Activated naive CD4-positive, alpha-beta T cell treated with anti-CD3 and anti-CD28 coated beads for 36 hours (primary cell): ENCODE results near the gene CALCR. TPM values are rescaled to one million over a fixed set of nuclear protein-coding genes. Genes with fewer than 3 reads are reported as not detected.

Experiments used
- CTCF ChIA-PET: fragments of 350-600 bp; sonication (Branson Sonifier 250); formaldehyde crosslinking; loops from one replicate; lab custom pipeline; 2021; ENCODE audit warnings: antibody characterized with exemption; lab: Charles Lee
- DNase-seq: peaks from one replicate; pipeline ENCODE4 v3.0.0-alpha.2; 2020
- H3K27ac Mint-ChIP-seq: one replicate; pipeline ENCODE4 v1.8.0; 2021; ENCODE audit warnings: mild to moderate bottlenecking, mixed read lengths
- H3K27me3 Mint-ChIP-seq: one replicate; pipeline ENCODE4 v1.8.0; 2021; ENCODE audit warnings: low read depth, mixed read lengths
- H3K36me3 Mint-ChIP-seq: one replicate; pipeline ENCODE4 v1.8.0; 2021; ENCODE audit warnings: low read depth, mixed read lengths
- H3K4me1 Mint-ChIP-seq: one replicate; pipeline ENCODE4 v1.8.0; 2021; ENCODE audit warnings: low read depth, mixed read lengths
- H3K4me3 Mint-ChIP-seq: one replicate; pipeline ENCODE4 v1.8.0; 2021; ENCODE audit warnings: mild to moderate bottlenecking, moderate library complexity, mixed read lengths
- H3K9me3 Mint-ChIP-seq: one replicate; pipeline ENCODE4 v1.8.0; 2021; ENCODE audit warnings: mixed read lengths
- intact Hi-C: fragments of 100-400 bp; cut with micrococcal nuclease; formaldehyde crosslinking; loops from one replicate; pipeline ENCODE4 v1.15.1; 2023
- total RNA-seq, 2 experiments: library from RNA; stranded (reverse); gene quantifications; one replicate each; pipeline ENCODE4 v1.2.3, GENCODE V29; 2021

The CALCR gene
- total RNA-seq, 2 experiments from 2014 or later: not detected

GRCh38 chr7:93579431-93579830 is 4.9 kb upstream of the CALCR start:
- Mint-ChIP-seq H3K36me3 (no peaks in the 10 kb centered on the region), H3K27me3 (peaks cover 19% of the 10 kb centered on the region), H3K4me3 (no peak overlapping the region), H3K27ac (no peak overlapping the region), H3K9me3 (no peaks in the 10 kb centered on the region), H3K4me1 (no peaks in the 10 kb centered on the region)
- CTCF ChIA-PET: no interaction called here
- intact Hi-C loops: no loop called here
- no peak for DNase-seq

GRCh38 chr7:93578762-93579161 is 4.2 kb upstream of the CALCR start:
- intact Hi-C loops: no loop called here
- Mint-ChIP-seq H3K9me3 (no peaks in the 10 kb centered on the region), H3K4me1 (no peaks in the 10 kb centered on the region), H3K4me3 (no peak overlapping the region), H3K27me3 (peaks cover 23% of the 10 kb centered on the region), H3K36me3 (no peaks in the 10 kb centered on the region), H3K27ac (no peak overlapping the region)
- CTCF ChIA-PET: no interaction called here
- no peak for DNase-seq

GRCh38 chr7:93575555-93576399 is 1.3 kb upstream of the CALCR start:
- DNase-seq: no peak
- no peaks in the 10 kb centered on the region for H3K36me3 Mint-ChIP-seq
- CTCF ChIA-PET: no interaction called here
- peaks cover 27% of the 10 kb centered on the region for H3K27me3 Mint-ChIP-seq
- H3K4me3 Mint-ChIP-seq: no peak overlapping the region
- H3K27ac Mint-ChIP-seq: no peak overlapping the region
- H3K9me3 Mint-ChIP-seq: no peaks in the 10 kb centered on the region
- H3K4me1 Mint-ChIP-seq: no peaks in the 10 kb centered on the region
- intact Hi-C loops: no loop called here

- intact Hi-C loops: no loop called here
- Mint-ChIP-seq H3K4me1 (no peaks in the 10 kb centered on the region), H3K36me3 (no peaks in the 10 kb centered on the region), H3K9me3 (no peaks in the 10 kb centered on the region), H3K27me3 (peaks cover 27% of the 10 kb centered on the region), H3K27ac (no peak overlapping the region), H3K4me3 (no peak overlapping the region)
- DNase-seq: no peak
- CTCF ChIA-PET: no interaction called here
These were observed 267 bp downstream of the CALCR start for GRCh38 chr7:93574269-93574645.

- Mint-ChIP-seq H3K4me1 (no peaks in the 10 kb centered on the region), H3K9me3 (no peaks in the 10 kb centered on the region), H3K27ac (no peak overlapping the region), H3K4me3 (no peak overlapping the region), H3K27me3 (peaks cover 7% of the 10 kb centered on the region), H3K36me3 (no peaks in the 10 kb centered on the region)
- intact Hi-C loops: no loop called here
- CTCF ChIA-PET: no interaction called here
- DNase-seq: no peak
These were observed 5.3 kb downstream of the CALCR start for GRCh38 chr7:93569189-93569588.

- CTCF ChIA-PET: no interaction called here
- Mint-ChIP-seq H3K27me3 (no peaks in the 10 kb centered on the region), H3K27ac (no peak overlapping the region)
These were observed 7.6 kb downstream of the CALCR start for GRCh38 chr7:93566876-93567275.

GRCh38 chr7:93563584-93563983 is 10.9 kb downstream of the CALCR start:
- no peaks in the 10 kb centered on the region for H3K27me3 Mint-ChIP-seq
- no peaks in the 10 kb centered on the region for H3K4me1 Mint-ChIP-seq
- CTCF ChIA-PET: no interaction called here
- no peak overlapping the region for H3K4me3 Mint-ChIP-seq
- H3K9me3 Mint-ChIP-seq: no peaks in the 10 kb centered on the region
- intact Hi-C loops: no loop called here
- no peak overlapping the region for H3K27ac Mint-ChIP-seq
- DNase-seq: no peak
- H3K36me3 Mint-ChIP-seq: no peaks in the 10 kb centered on the region

More at GRCh38 chr7:93566876-93567275, 7.6 kb downstream of the CALCR start:
- intact Hi-C loops: no loop called here
- no peaks in the 10 kb centered on the region for H3K4me1 Mint-ChIP-seq
- no peak for DNase-seq
- no peaks in the 10 kb centered on the region for H3K9me3 Mint-ChIP-seq
- no peaks in the 10 kb centered on the region for H3K36me3 Mint-ChIP-seq
- H3K4me3 Mint-ChIP-seq: no peak overlapping the region

GRCh38 chr7:93562936-93563335 is 11.6 kb downstream of the CALCR start:
- Mint-ChIP-seq H3K9me3 (no peaks in the 10 kb centered on the region), H3K27me3 (no peaks in the 10 kb centered on the region), H3K36me3 (no peaks in the 10 kb centered on the region), H3K4me1 (no peaks in the 10 kb centered on the region), H3K4me3 (no peak overlapping the region), H3K27ac (no peak overlapping the region)
- intact Hi-C loops: no loop called here
- no peak for DNase-seq
- CTCF ChIA-PET: no interaction called here

GRCh38 chr7:93562106-93562505 is 12.4 kb downstream of the CALCR start:
- CTCF ChIA-PET: interaction anchor here (1.5 kb wide), 1 partner anchor 11 kb away, joined by 5 read pairs; no protein-coding TSS in a partner anchor
- no peak overlapping the region for H3K27ac Mint-ChIP-seq
- H3K27me3 Mint-ChIP-seq: no peaks in the 10 kb centered on the region
- intact Hi-C loops: no loop called here
- H3K4me3 Mint-ChIP-seq: no peak overlapping the region
- no peaks in the 10 kb centered on the region for H3K36me3 Mint-ChIP-seq
- DNase-seq: no peak
- H3K9me3 Mint-ChIP-seq: no peaks in the 10 kb centered on the region
- H3K4me1 Mint-ChIP-seq: no peaks in the 10 kb centered on the region

- Mint-ChIP-seq H3K27me3 (no peaks in the 10 kb centered on the region), H3K4me1 (no peaks in the 10 kb centered on the region), H3K36me3 (no peaks in the 10 kb centered on the region), H3K9me3 (no peaks in the 10 kb centered on the region), H3K27ac (no peak overlapping the region), H3K4me3 (no peak overlapping the region)
- DNase-seq: no peak
- intact Hi-C loops: no loop called here
- CTCF ChIA-PET: no interaction called here
These were observed 14.7 kb downstream of the CALCR start for GRCh38 chr7:93559639-93560491.

GRCh38 chr7:93558705-93559614 is 15.6 kb downstream of the CALCR start:
- no peak for DNase-seq
- CTCF ChIA-PET: no interaction called here
- H3K9me3 Mint-ChIP-seq: no peaks in the 10 kb centered on the region
- H3K27ac Mint-ChIP-seq: no peak overlapping the region
- H3K36me3 Mint-ChIP-seq: no peaks in the 10 kb centered on the region
- intact Hi-C loops: no loop called here
- no peaks in the 10 kb centered on the region for H3K4me1 Mint-ChIP-seq
- no peak overlapping the region for H3K4me3 Mint-ChIP-seq
- no peaks in the 10 kb centered on the region for H3K27me3 Mint-ChIP-seq

GRCh38 chr7:93551931-93552330 is 22.6 kb downstream of the CALCR start:
- CTCF ChIA-PET: interaction anchor here (0.8 to 1.6 kb wide), 3 partner anchors 10 to 305 kb away, joined by 3 to 5 read pairs (median 3); no protein-coding TSS in a partner anchor
- no peaks in the 10 kb centered on the region for H3K9me3 Mint-ChIP-seq
- H3K27ac Mint-ChIP-seq: no peak overlapping the region
- H3K4me1 Mint-ChIP-seq: no peaks in the 10 kb centered on the region
- H3K36me3 Mint-ChIP-seq: no peaks in the 10 kb centered on the region
- intact Hi-C loops: loop anchor here (1.0 to 2.0 kb wide), 3 partner anchors 107 to 374 kb away; no protein-coding TSS in a partner anchor
- no peak overlapping the region for H3K4me3 Mint-ChIP-seq
- H3K27me3 Mint-ChIP-seq: no peaks in the 10 kb centered on the region
- DNase-seq: no peak
